IMR-90 (cell line): ENCODE data around the gene KPNA2. TPM values are rescaled to one million over a fixed set of nuclear protein-coding genes. Genes with fewer than 3 reads are reported as not detected.
"Not testable (repeated sequence)": the region's sequence is repeated elsewhere in the genome, so short reads cannot be mapped to it uniquely, and the experiment has no call there.

Experiments
- ATAC-seq: fragments of 200-7000 bp; cut with Tn5 transposase; 2 replicates; pipeline ENCODE4 v1.9.1; 2020; ENCODE audit warnings: low read depth, mild to moderate bottlenecking, moderate library complexity
- BruUV-seq: library from RNA; stranded (reverse); fragments of 400-500 nt; replicated peaks from 2 replicates; lab custom pipeline; 2021; lab: Mats Ljungman, UMichigan
- CTCF ChIA-PET: fragments of 300-600 bp; formaldehyde crosslinking; extraction: SDS; loops from one replicate; lab custom pipeline; 2021; ENCODE audit warnings: antibody characterized with exemption; lab: Yijun Ruan, JAX
- POLR2A ChIA-PET: fragments of 300-600 bp; sonication (Branson Sonifier 250); formaldehyde crosslinking; loops from one replicate; lab custom pipeline; 2022; ENCODE audit warnings: antibody characterized with exemption; ENCODE audit not compliant: unreplicated experiment; lab: Charles Lee
- DNase-seq: peaks from one replicate; pipeline ENCODE4 v3.0.0; 2013
- H2AFZ ChIP-seq: replicated peaks from 2 replicates; pipeline ENCODE3; 2013; ENCODE audit warnings: low read length, mild to moderate bottlenecking; ENCODE audit not compliant: poor library complexity
- H2AK5ac ChIP-seq: 2 replicates; pipeline ENCODE4 v1.6.1; 2013; ENCODE audit warnings: low read depth, low read length, inconsistent platforms
- H2AK9ac ChIP-seq: replicated peaks from 2 replicates; pipeline ENCODE3; 2013; ENCODE audit warnings: mild to moderate bottlenecking, low read depth, low read length, moderate library complexity; ENCODE audit not compliant: poor library complexity
- H2BK120ac ChIP-seq: 2 replicates; pipeline ENCODE4 v1.6.1; 2013; ENCODE audit warnings: low read depth, low read length, inconsistent platforms
- H2BK15ac ChIP-seq: 3 replicates; pipeline ENCODE4 v1.6.1; 2013; ENCODE audit warnings: low read depth, low read length, inconsistent platforms
- H2BK20ac ChIP-seq: 2 replicates; pipeline ENCODE4 v1.6.1; 2013; ENCODE audit warnings: low read depth, mild to moderate bottlenecking, inconsistent platforms, low read length, moderate library complexity
- H2BK5ac ChIP-seq: 2 replicates; pipeline ENCODE4 v1.6.1; 2013; ENCODE audit warnings: mild to moderate bottlenecking, low read depth, low read length, inconsistent platforms; ENCODE audit not compliant: poor library complexity, severe bottlenecking
- H3K14ac ChIP-seq: replicated peaks from 2 replicates; pipeline ENCODE4 v1.6.1; 2013; ENCODE audit warnings: low read depth, low read length, inconsistent platforms
- H3K18ac ChIP-seq: 2 replicates; pipeline ENCODE4 v1.6.1; 2013; ENCODE audit warnings: low read depth, low read length, control low read depth
- H3K23ac ChIP-seq: 2 replicates; pipeline ENCODE4 v1.6.1; 2013; ENCODE audit warnings: low read depth, low read length, inconsistent platforms
- H3K27ac ChIP-seq: 2 replicates; pipeline ENCODE4 v1.5.1; 2013; ENCODE audit warnings: mild to moderate bottlenecking, control low read depth, low read length; ENCODE audit not compliant: insufficient read depth
- H3K27me3 ChIP-seq: 2 replicates; pipeline ENCODE4 v1.6.1; 2013; ENCODE audit warnings: low read length; ENCODE audit not compliant: control insufficient read depth, insufficient read depth
- H3K36me3 ChIP-seq: 2 replicates; pipeline ENCODE4 v1.6.1; 2013; ENCODE audit warnings: low read length, mixed read lengths; ENCODE audit not compliant: control insufficient read depth, insufficient read depth
- H3K4ac ChIP-seq: 2 replicates; pipeline ENCODE4 v1.6.1; 2013; ENCODE audit warnings: low read depth, low read length, inconsistent platforms
- H3K4me1 ChIP-seq: 2 replicates; pipeline ENCODE4 v1.6.1; 2013; ENCODE audit warnings: low read length, mixed read lengths; ENCODE audit not compliant: control insufficient read depth, insufficient read depth
- H3K4me2 ChIP-seq: 2 replicates; pipeline ENCODE4 v1.6.1; 2013; ENCODE audit warnings: low read depth, mild to moderate bottlenecking, control low read depth, low read length, moderate library complexity
- H3K4me3 ChIP-seq: 2 replicates; pipeline ENCODE4 v1.5.1; 2013; ENCODE audit warnings: low read depth, mild to moderate bottlenecking, control low read depth, low read length, moderate library complexity; ENCODE audit not compliant: insufficient read depth
- H3K56ac ChIP-seq: 2 replicates; pipeline ENCODE4 v1.6.1; 2013; ENCODE audit warnings: low read length, inconsistent platforms; ENCODE audit not compliant: insufficient read depth; ENCODE audit errors: extremely low read depth
- H3K79me1 ChIP-seq, 2 experiments: 2 replicates each; pipeline ENCODE4 v1.6.1; 2013; ENCODE audit warnings: low read length in 2 of 2, inconsistent platforms in 1 of 2, low read depth in 1 of 2
- H3K9ac ChIP-seq: 2 replicates; pipeline ENCODE4 v1.6.1; 2013; ENCODE audit warnings: low read depth, low read length, control low read depth
- H3K9me1 ChIP-seq: 2 replicates; pipeline ENCODE4 v1.6.1; 2013; ENCODE audit warnings: low read length, inconsistent platforms; ENCODE audit not compliant: insufficient read depth
- H3K9me3 ChIP-seq: 2 replicates; pipeline ENCODE4 v1.6.1; 2013; ENCODE audit warnings: low read length; ENCODE audit not compliant: control insufficient read depth, insufficient read depth
- H4K20me1 ChIP-seq: 2 replicates; pipeline ENCODE4 v1.6.1; 2013; ENCODE audit warnings: low read length, inconsistent platforms; ENCODE audit not compliant: insufficient read depth
- H4K5ac ChIP-seq: 2 replicates; pipeline ENCODE4 v1.6.1; 2013; ENCODE audit warnings: mild to moderate bottlenecking, low read depth, low read length, control low read depth
- H4K8ac ChIP-seq, 2 experiments: 2 replicates each; pipeline ENCODE4 v1.6.1; 2013; ENCODE audit warnings: low read depth in 2 of 2, low read length in 2 of 2, control low read depth in 1 of 2, inconsistent platforms in 1 of 2
- H4K91ac ChIP-seq: 2 replicates; pipeline ENCODE4 v1.6.1; 2013; ENCODE audit warnings: low read depth, low read length, inconsistent platforms; ENCODE audit not compliant: insufficient read depth
- WGBS, 2 experiments: methylation state at CpG; one replicate each; pipeline versions ENCODE4 v1.1.5 to v1.1.7; 2013; ENCODE audit warnings: missing lambda C conversion rate in 2 of 2; ENCODE audit not compliant: insufficient read length in 1 of 2; ENCODE audit errors: extremely low coverage in 2 of 2; 5-methylcytosine and 5-hydroxymethylcytosine counted together
- dilution Hi-C: fragments of 300-500 bp; cut with HindIII; formaldehyde crosslinking; loops from one replicate; pipeline ENCODE4 v1.14.3; 2018; ENCODE audit warnings: low sequenced_read_pairs; ENCODE audit not compliant: unreplicated experiment
- in situ Hi-C: fragments of 300-500 bp; cut with MboI; formaldehyde crosslinking; loops from 3 replicates; pipeline ENCODE4 v1.14.3; 2019; ENCODE audit warnings: low sequenced_read_pairs, inconsistent platforms, mixed read lengths
- intact Hi-C: fragments of 100-400 bp; cut with micrococcal nuclease; formaldehyde crosslinking; loops from 2 replicates; pipeline ENCODE4 v1.10.0; 2022
- polyA plus RNA-seq, 3 experiments: library from polyadenylated mRNA; depleted of rRNA; stranded (reverse); fragments of >200 nt; gene quantifications; 2 replicates each; pipeline ENCODE4 v1.2.3, GENCODE V29; 2012; ENCODE audit warnings: low replicate concordance in 1 of 3
- total RNA-seq: library from RNA; depleted of rRNA; stranded (reverse); fragments of >200 nt; gene quantifications from 2 replicates; pipeline ENCODE4 v1.2.3, GENCODE V29; 2012

KPNA2 gene
- total and polyA plus RNA-seq, 2 of the 4 experiments (the other 2 are of a cell fraction) = 135 to 262 TPM

DNA sequence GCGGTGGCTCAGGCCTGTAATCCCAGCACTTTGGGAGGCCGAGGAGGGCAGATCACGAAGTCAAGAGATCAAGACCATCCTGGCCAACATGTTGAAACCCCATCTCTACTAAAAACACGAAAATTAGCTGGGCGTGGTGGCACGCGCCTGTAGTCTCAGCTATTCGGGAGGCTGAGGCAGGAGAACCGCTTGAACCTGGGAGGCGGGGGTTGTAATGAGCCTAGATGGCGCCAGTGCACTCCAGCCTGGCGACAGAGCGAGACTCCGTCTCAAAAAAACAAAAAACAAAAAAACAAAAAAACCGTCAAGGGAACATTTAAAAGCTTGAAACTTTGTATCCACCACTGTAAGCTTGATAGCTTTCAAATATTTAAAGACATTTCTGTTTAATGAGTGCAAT, 13.0 kb upstream of the KPNA2 start:
- H2BK15ac ChIP-seq, H3K36me3 ChIP-seq, H4K20me1 ChIP-seq, CTCF ChIA-PET, H3K4me2 ChIP-seq, ATAC-seq, H3K27ac ChIP-seq, H2BK120ac ChIP-seq, H4K5ac ChIP-seq, in situ Hi-C loops, H2AK9ac ChIP-seq, H3K27me3 ChIP-seq, H3K23ac ChIP-seq, H3K4me3 ChIP-seq, H4K91ac ChIP-seq, H3K4me1 ChIP-seq, H3K56ac ChIP-seq, H3K14ac ChIP-seq, H3K9me1 ChIP-seq, H2BK5ac ChIP-seq, DNase-seq, intact Hi-C loops, H3K79me1 ChIP-seq, dilution Hi-C loops, H3K18ac ChIP-seq, H3K4ac ChIP-seq, H3K9me3 ChIP-seq, H2AK5ac ChIP-seq, H3K9ac ChIP-seq, H2BK20ac ChIP-seq, H4K8ac ChIP-seq, H2AFZ ChIP-seq, BruUV-seq, POLR2A ChIA-PET: not testable (repeated sequence)
- WGBS, 2 experiments = 100% methylated on average over 3 of the region's 15 CpGs; no CpG with 5 or more reads in 1 of the 2 experiments
